ENCODE results near the gene SPTBN1. TPM values are rescaled to one million over a fixed set of nuclear protein-coding genes. Genes with fewer than 3 reads are reported as not detected.
"Not testable (repeated sequence)": the region's sequence is repeated elsewhere in the genome, so short reads cannot be mapped to it uniquely, and the experiment has no call there.

The SPTBN1 gene
- total RNA-seq, 2 experiments from 2014 or later = 82.9 to 109 TPM

DNA sequence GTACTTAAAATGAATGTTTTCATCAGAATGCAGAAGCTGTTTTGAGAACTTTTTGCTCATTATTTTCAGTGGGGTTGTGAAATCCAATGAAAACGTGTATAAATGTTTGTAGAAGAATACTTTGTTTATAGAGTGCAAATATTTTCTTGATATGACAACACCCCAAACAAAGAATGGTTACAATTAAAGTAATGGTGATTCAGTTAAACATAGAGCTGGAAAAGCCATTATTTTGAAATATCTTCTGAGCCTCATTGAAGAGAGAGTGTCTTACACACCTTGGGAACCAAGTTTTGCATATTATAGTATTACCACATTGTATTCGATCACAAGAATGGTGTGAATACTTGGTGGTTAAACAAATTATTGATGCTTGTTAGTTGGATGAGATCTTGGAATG, 48.7 kb downstream of the SPTBN1 start:
- Mint-ChIP-seq H3K4me3 (no peak overlapping the region), H3K27ac (no peak overlapping the region), H3K9me3 (ENCODE audit: low read depth) (no peaks in the 10 kb centered on the region), H3K4me1 (no peaks in the 10 kb centered on the region), H3K36me3 (no peaks in the 10 kb centered on the region), H3K27me3 (peaks cover 4% of the 10 kb centered on the region)
- no peak for DNase-seq
- CTCF ChIA-PET = interaction anchor here (1.1 kb wide), 1 partner anchor 334 kb away, joined by 3 read pairs; no protein-coding TSS in a partner anchor
- no peak for ATAC-seq

GRCh38 chr2:54508541-54508940, 52.4 kb downstream of the SPTBN1 start:
- Mint-ChIP-seq H3K4me1 (peaks cover 7% of the 10 kb centered on the region), H3K4me3 (no peak overlapping the region), H3K9me3 (ENCODE audit: low read depth) (no peaks in the 10 kb centered on the region), H3K36me3 (no peaks in the 10 kb centered on the region), H3K27me3 (no peaks in the 10 kb centered on the region), H3K27ac (no peak overlapping the region)
- ATAC-seq (no peak), DNase-seq (no peak)
- CTCF ChIA-PET = no interaction called here

DNA sequence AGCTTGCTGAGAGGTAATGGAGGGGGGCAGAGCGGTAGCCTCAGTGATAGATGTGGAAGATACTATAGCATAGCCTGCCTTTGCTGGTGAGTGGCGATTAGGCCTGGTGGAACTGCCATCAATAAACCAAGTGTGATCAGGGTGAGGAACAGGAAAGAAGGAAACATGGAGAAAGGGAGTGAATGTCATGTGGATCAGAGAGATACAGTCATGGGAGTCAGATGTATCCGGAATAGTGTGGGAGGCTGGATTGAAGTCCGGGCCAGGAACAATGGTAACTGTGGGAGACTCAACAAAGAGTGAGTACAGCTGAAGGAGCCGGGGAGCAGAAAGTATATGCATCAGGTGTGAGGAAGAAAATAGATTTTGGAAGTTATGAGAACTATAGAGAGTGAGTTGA, 52.9 kb downstream of the SPTBN1 start:
- H3K27me3 Mint-ChIP-seq; H3K4me3 Mint-ChIP-seq; DNase-seq; H3K36me3 Mint-ChIP-seq; H3K4me1 Mint-ChIP-seq; H3K9me3 Mint-ChIP-seq (ENCODE audit: low read depth); CTCF ChIA-PET; ATAC-seq; H3K27ac Mint-ChIP-seq: not testable (repeated sequence)

- Mint-ChIP-seq H3K36me3 (no peaks in the 10 kb centered on the region), H3K27me3 (no peaks in the 10 kb centered on the region), H3K9me3 (ENCODE audit: low read depth) (no peaks in the 10 kb centered on the region), H3K27ac (no peak overlapping the region), H3K4me1 (peaks cover 7% of the 10 kb centered on the region), H3K4me3 (no peak overlapping the region)
- CTCF ChIA-PET = interaction anchor here (2.2 kb wide), 1 partner anchor 12 kb away, joined by 7 read pairs; no protein-coding TSS in a partner anchor
- no peak for ATAC-seq
- no peak for DNase-seq
Observed at GRCh38 chr2:54510916-54511315, 54.8 kb downstream of the SPTBN1 start.

DNA sequence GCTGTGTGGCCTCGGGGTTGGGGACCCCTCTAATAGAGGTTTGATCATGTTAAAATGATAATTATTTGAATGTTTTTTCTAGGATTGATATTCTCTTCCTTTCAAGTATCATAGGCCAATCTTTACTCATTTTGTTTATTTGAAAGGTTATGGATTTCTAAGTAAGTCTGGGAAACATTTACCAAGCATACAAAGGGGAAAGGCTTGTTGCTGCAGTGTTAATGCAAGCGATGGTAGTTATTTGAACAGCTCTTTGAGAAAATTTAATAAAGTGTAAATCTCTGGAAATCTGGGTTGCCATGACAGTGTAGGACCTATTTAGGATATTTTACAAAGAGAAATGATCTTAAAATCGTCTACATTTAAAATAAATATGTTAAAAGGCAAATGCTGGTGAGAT, 56.1 kb downstream of the SPTBN1 start:
- Mint-ChIP-seq H3K4me1 (peaks cover 7% of the 10 kb centered on the region), H3K27me3 (no peaks in the 10 kb centered on the region), H3K9me3 (ENCODE audit: low read depth) (no peaks in the 10 kb centered on the region), H3K4me3 (no peak overlapping the region), H3K36me3 (no peaks in the 10 kb centered on the region), H3K27ac (no peak overlapping the region)
- DNase-seq = no peak
- CTCF ChIA-PET = interaction anchor here (0.7 to 2.2 kb wide), 3 partner anchors 9 to 193 kb away, joined by 3 to 7 read pairs (median 4); no protein-coding TSS in a partner anchor
- no peak for ATAC-seq

DNA sequence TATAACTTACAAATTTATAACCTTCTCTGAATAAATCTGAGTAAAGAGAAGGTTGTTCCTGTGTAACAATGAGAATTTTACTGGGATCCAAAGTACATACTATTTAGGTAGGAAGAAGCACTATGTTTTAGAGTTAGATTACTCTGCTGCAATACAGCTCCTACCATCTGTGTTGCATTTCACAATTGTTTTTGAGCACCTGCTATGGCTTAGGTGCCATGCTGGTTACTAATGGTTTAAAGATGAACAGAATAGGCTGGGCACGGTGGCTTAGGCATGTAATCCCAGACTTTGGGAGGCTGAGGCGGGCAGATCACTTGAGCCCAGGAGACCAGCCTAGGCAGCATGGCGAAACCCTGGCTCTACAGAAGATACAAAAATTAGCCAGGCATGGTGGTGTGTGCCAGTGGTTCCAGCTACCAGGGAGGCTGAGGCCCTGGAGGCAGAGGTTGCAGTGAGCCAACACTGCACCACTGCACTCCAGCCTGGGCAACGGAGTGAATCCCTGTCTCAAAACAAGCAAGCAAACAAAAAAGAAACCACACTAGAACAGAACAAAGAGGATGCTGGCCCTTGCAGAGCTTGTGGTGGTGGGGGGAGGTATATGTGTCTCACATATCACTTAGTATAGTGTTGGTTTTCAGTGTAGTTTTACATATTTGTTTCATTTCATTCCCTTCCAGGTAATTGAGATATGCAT, 56.7 kb downstream of the SPTBN1 start:
- DNase-seq (no peak), ATAC-seq (no peak)
- H3K27me3 Mint-ChIP-seq = no peaks in the 10 kb centered on the region
- CTCF ChIA-PET = interaction anchor here (1.3 to 2.2 kb wide), 3 partner anchors 10 to 406 kb away, joined by 3 to 7 read pairs (median 7); no protein-coding TSS in a partner anchor
- no peaks in the 10 kb centered on the region for H3K36me3 Mint-ChIP-seq
- no peak overlapping the region for H3K27ac Mint-ChIP-seq
- H3K4me3 Mint-ChIP-seq = no peak overlapping the region
- H3K9me3 Mint-ChIP-seq (ENCODE audit: low read depth) = no peaks in the 10 kb centered on the region
- H3K4me1 Mint-ChIP-seq = peaks cover 7% of the 10 kb centered on the region

DNA sequence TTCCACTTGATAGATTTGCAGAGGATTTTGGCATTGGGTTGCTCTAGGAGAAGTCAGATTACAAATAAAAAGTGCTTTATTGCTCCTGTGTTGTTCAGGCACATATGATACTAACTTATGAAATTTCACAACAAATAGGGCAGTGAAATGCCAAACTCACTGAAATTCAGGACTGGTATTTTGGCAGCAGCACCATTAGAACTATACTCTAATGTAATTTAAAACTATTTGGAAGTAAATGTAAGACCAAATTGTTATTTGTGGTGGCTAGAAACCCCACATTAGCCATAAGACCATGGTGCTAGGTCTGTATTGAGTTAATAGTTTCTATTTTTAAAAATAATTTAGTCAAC, 57.2 kb downstream of the SPTBN1 start:
- CTCF ChIA-PET = interaction anchor here (1.3 to 1.7 kb wide), 2 partner anchors 191 to 406 kb away, joined by 3 to 7 read pairs; no protein-coding TSS in a partner anchor
- H3K4me1 Mint-ChIP-seq = peaks cover 7% of the 10 kb centered on the region
- ATAC-seq (no peak), DNase-seq (no peak)
- H3K4me3 Mint-ChIP-seq = no peak overlapping the region
- no peaks in the 10 kb centered on the region for H3K36me3 Mint-ChIP-seq
- H3K9me3 Mint-ChIP-seq (ENCODE audit: low read depth) = no peaks in the 10 kb centered on the region
- no peaks in the 10 kb centered on the region for H3K27me3 Mint-ChIP-seq
- no peak overlapping the region for H3K27ac Mint-ChIP-seq

DNA sequence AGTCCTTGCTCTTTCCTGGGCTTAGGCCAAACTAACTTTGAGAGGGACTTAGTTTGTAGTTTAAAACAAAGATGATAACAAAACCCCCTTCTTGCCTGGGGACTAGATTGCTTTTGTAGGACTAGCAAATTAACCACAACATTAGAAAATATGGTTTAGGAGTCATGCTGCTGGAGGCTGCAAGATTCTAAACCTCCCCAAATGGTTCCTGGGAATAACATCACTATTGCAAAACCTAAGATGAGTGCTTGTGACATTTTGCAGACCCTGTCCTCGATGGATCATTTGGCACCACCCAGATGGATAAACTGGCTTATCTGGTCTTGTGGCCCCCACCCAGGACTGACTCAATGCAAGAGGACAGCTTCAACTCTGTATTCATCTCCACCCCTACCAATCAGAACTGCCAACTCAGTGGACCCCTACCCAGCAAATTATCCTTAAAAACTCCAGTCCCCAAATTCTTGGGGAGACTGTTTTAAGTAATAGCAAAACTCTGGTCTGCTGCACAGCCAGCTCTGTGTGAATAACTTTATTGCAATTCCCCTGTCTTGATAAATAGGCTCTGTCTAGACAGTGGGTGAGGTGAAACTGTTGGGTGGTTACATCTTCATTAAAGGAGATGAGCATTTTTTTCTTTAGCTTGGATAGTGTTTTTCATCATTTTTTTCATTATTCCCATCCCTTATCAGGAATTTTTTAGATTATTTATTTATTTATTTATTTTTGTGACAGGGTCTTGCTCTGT, 58.9 kb downstream of the SPTBN1 start:
- H3K36me3 Mint-ChIP-seq = no peaks in the 10 kb centered on the region

GRCh38 chr2:54516842-54517241, 60.7 kb downstream of the SPTBN1 start:
- Mint-ChIP-seq H3K36me3 (no peaks in the 10 kb centered on the region), H3K4me1 (peaks cover 7% of the 10 kb centered on the region), H3K27ac (no peak overlapping the region), H3K9me3 (ENCODE audit: low read depth) (no peaks in the 10 kb centered on the region), H3K4me3 (no peak overlapping the region), H3K27me3 (peaks cover 10% of the 10 kb centered on the region)
- DNase-seq (no peak), ATAC-seq (no peak)
- CTCF ChIA-PET = interaction anchor here (2.0 kb wide), 1 partner anchor 187 kb away, joined by 4 read pairs; no protein-coding TSS in a partner anchor

More for the DNA sequence above, 58.9 kb downstream of the SPTBN1 start:
- DNase-seq = no peak
- H3K4me1 Mint-ChIP-seq = peaks cover 7% of the 10 kb centered on the region
- H3K4me3 Mint-ChIP-seq = no peak overlapping the region
- H3K9me3 Mint-ChIP-seq (ENCODE audit: low read depth) = no peaks in the 10 kb centered on the region
- CTCF ChIA-PET = no interaction called here
- no peak overlapping the region for H3K27ac Mint-ChIP-seq
- peaks cover 7% of the 10 kb centered on the region for H3K27me3 Mint-ChIP-seq
- no peak for ATAC-seq

- H3K4me3 Mint-ChIP-seq; DNase-seq; H3K36me3 Mint-ChIP-seq; H3K4me1 Mint-ChIP-seq; H3K27ac Mint-ChIP-seq; ATAC-seq; H3K27me3 Mint-ChIP-seq; H3K9me3 Mint-ChIP-seq (ENCODE audit: low read depth): not testable (repeated sequence)
- CTCF ChIA-PET = interaction anchor here (2.0 kb wide), 1 partner anchor 186 kb away, joined by 4 read pairs; no protein-coding TSS in a partner anchor
Observed at GRCh38 chr2:54518016-54518415, 61.9 kb downstream of the SPTBN1 start.

DNA sequence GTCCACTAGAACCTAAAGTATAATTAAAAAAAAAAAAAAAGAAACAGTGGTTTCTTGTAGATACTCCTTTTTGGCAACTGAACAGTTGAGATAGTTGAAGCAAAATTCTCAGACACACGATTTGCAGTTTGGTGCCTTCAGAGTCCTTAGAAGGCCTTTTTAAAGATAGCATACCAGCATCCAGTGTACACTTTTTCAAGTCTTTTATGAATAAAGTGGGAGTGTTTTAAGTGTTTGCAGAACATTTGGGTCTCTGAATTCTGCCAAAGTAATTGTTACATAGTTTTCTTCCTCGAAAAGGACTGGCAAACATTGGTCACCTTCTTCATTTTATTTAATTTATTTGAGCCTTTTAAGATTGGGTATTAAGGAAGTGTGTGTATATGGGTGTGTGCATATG, 62.3 kb downstream of the SPTBN1 start:
- no peak overlapping the region for H3K4me3 Mint-ChIP-seq
- DNase-seq = no peak
- no peaks in the 10 kb centered on the region for H3K9me3 Mint-ChIP-seq (ENCODE audit: low read depth)
- H3K27me3 Mint-ChIP-seq = peaks cover 10% of the 10 kb centered on the region
- H3K4me1 Mint-ChIP-seq = peaks cover 10% of the 10 kb centered on the region
- no peak for ATAC-seq
- no peaks in the 10 kb centered on the region for H3K36me3 Mint-ChIP-seq
- CTCF ChIA-PET = no interaction called here
- H3K27ac Mint-ChIP-seq = no peak overlapping the region

GRCh38 chr2:54519841-54520459, 63.8 kb downstream of the SPTBN1 start:
- Mint-ChIP-seq H3K27me3 (peaks cover 10% of the 10 kb centered on the region), H3K4me1 (peaks cover 22% of the 10 kb centered on the region), H3K36me3 (no peaks in the 10 kb centered on the region), H3K4me3 (no peak overlapping the region), H3K9me3 (ENCODE audit: low read depth) (no peaks in the 10 kb centered on the region), H3K27ac (no peak overlapping the region)
- no peak for ATAC-seq
- no peak for DNase-seq
- CTCF ChIA-PET = interaction anchor here (5.8 kb wide), 1 partner anchor 186 kb away, joined by 87 read pairs; no protein-coding TSS in a partner anchor

- H3K9me3 Mint-ChIP-seq (ENCODE audit: low read depth) = no peaks in the 10 kb centered on the region
- peaks cover 10% of the 10 kb centered on the region for H3K27me3 Mint-ChIP-seq
- H3K4me3 Mint-ChIP-seq = no peak overlapping the region
- no peak for DNase-seq
- no peak for ATAC-seq
- H3K4me1 Mint-ChIP-seq = peaks cover 22% of the 10 kb centered on the region
- H3K36me3 Mint-ChIP-seq = no peaks in the 10 kb centered on the region
- CTCF ChIA-PET = interaction anchor here (1.5 to 5.8 kb wide), 2 partner anchors 185 to 414 kb away, joined by 4 to 87 read pairs; no protein-coding TSS in a partner anchor
- no peak overlapping the region for H3K27ac Mint-ChIP-seq
Observed at GRCh38 chr2:54520687-54521086, 64.6 kb downstream of the SPTBN1 start.

Data from activated CD8-positive, alpha-beta memory T cell treated with anti-CD3 and anti-CD28 coated beads, Interleukin-2, amount 10 ng/mL, durations not matched to agents 7 days and 5 days (primary cell).